SKM-1 (cell line): Measurements from ENCODE around the gene ZNF862.

Source experiments
- DNase-seq: peaks from one replicate; lab custom pipeline; 2025; ENCODE audit not compliant: unreplicated experiment; lab: John Stamatoyannopoulos, UW

Gene ZNF862

GRCh38 chr7:149809215-149809614 is 29.0 kb upstream of the ZNF862 start:
- no peak for DNase-seq

DNA sequence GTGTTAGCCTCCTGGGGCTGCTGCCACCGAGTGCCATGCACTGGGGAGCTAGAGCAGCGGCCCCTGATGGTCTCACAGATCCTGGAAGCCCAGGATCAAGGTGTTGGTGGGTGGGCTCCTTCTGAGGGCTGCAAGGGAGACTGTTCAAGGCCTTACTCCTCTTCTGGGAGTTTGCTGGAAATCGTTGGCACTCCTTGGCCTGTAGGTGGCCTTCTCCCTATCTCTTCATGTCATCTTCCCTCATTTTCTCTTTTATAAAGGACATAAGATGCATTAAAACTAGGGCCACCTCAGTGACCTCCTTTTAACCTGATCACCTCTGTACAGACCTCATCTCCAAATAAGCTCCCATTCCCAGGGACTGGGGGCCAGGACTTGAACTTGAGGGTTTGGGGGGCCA is 27.0 kb upstream of the ZNF862 start:
- DNase-seq: no peak

DNA sequence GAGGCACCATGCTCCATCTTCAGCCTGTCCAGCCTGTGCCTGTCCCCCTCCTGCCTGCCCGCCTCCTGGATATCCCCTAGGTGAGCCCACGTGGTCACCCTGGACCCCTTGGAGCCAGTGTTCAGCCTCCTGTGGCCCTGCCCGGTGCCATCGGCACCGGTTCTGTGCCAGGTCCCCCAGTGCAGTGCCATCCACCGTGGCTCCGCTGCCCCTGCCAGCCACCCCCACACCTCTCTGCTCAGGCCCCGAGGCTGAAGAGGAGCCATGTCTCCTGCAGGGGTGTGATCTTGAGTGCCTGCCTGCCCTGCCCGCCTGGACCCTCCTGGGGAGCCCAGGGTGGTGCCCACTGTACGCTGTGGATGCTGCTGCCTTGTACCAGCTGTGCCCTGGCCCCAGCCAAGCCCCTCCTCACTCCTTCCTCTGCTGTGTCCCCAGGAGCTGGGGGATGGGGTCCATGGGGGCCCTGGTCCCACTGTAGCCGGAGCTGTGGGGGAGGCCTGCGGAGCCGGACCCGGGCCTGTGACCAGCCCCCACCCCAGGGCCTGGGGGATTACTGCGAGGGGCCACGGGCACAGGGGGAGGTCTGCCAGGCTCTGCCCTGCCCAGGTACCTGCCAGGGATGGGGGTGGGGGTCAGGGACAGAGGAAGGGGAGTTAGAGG is 26.2 kb upstream of the ZNF862 start:
- no peak for DNase-seq

DNA sequence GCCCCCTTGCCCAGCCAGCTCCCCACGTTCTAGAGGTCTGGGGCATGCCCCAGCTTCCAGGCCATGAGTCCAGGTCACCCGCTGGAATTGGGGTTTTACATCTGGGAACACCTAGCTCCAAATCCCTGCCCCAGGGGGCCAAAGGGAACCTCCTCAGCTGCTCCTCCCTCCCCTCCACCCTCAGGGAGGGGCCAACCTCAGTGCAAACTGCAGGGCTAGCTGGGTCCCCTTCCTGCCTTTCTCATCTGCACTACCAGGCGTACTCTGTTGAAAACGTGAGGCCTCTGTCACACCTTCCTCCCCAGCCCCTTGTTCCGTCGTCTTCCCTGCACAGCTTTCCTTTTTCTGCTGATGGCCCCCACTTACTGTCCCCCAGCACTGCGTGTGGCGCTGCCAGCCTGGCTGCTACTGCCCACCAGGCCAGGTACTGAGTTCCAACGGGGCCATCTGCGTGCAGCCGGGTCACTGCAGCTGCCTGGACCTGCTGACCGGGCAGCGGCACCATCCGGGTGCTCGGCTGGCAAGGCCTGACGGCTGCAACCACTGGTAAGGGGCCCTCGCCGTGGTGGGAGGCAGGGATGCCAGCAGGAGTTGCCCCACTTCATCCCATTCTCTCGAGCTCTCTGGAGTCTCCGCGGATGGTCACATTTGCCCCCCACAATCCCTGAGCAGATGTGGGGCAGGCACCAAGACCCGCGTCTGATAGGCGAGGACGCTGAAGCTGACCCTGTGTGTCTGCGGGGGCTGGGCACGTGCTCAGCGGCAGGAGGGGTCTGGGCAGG is 24.7 kb upstream of the ZNF862 start:
- DNase-seq: no peak

DNA sequence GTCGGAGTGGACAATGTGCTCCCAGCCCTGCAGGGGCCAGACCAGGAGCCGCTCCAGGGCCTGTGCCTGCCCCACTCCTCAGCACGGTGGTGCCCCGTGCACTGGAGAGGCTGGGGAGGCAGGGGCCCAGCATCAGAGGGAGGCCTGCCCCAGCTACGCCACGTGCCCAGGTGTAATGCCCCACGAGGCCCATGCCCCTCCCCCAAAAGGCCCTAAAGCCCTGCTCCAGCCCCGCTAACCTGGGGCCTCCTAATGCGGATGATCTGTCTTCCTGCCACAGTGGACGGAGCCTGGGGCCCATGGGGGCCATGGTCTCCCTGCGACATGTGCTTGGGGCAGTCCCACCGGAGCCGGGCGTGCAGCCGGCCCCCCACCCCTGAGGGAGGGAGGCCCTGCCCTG is 23.7 kb upstream of the ZNF862 start:
- DNase-seq: no peak

DNA sequence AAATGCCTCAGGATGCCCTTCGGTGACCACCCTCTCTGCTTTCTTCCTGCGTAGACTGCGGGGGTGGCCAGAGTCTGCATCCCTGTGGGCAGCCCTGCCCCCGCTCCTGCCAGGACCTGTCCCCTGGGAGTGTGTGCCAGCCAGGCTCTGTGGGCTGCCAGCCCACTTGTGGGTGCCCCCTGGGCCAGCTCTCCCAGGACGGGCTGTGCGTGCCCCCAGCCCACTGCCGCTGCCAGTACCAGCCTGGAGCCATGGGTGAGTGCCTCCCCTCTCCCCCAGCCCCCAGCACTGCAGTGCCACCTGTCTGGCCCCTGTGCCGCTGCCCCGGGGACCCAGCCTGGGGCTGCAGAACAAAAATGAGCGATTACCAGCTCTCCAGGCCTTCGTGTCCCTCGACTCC is 23.1 kb upstream of the ZNF862 start:
- DNase-seq: no peak

GRCh38 chr7:149815661-149816266 is 22.4 kb upstream of the ZNF862 start:
- no peak for DNase-seq

DNA sequence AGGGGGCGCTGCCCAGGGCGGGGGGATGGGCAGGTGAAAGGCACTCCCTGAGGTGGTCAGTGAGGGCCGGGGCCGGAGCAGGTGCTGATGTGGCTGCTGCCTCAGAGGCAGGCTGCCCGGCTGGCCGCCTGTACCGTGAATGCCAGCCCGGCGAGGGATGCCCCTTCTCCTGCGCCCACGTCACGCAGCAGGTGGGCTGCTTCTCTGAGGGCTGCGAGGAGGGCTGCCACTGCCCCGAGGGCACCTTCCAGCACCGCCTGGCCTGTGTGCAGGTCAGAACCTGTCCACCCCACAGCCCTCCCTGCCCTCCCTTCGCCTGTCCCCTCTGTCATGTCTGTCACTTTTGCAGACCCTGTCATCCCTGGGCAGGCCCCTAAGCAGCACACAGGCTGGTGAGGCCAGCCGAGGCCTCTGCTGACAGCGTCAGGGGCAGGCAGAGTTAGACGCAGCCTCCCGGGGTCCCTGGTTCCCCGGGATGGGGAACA is 21.9 kb upstream of the ZNF862 start:
- DNase-seq: no peak

- DNase-seq: no peak
These were observed 21.4 kb upstream of the ZNF862 start for GRCh38 chr7:149816794-149817193.

DNA sequence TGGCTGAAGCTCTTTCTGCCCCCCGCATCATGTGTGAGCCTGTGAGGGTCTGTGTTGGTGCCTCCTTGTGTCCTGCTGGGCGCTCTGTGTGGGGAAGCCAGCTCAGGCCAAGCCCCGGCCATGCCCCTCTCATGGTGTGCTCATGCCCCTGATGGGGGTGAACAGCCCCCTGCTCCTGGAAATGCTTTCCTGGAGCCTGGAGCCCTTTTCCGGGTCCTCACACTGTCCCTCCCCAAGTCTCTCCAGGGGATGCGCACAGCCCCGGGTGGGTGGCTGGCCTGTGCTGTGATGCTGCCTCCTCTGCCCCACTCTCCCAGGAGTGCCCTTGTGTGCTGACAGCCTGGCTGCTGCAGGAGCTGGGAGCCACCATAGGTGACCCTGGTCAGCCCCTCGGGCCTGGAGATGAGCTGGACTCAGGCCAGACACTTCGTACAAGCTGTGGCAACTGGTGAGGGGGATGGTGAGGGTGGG is 20.8 kb upstream of the ZNF862 start:
- DNase-seq: no peak

- no peak for DNase-seq
These were observed 20.2 kb upstream of the ZNF862 start for GRCh38 chr7:149817836-149818535.

DNA sequence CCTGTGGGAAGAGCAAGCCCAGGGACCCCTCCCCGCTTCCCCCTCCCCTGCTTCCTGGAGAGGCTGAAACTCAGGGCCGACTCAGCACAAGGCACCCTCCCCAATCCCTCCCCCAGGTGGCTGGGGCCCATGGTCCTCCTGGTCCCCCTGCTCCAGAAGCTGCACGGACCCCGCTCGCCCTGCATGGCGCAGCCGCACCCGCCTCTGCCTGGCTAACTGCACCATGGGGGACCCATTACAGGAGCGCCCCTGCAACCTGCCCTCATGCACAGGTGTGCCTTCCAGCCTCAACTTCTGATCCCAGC is 19.7 kb upstream of the ZNF862 start:
- no peak for DNase-seq

DNA sequence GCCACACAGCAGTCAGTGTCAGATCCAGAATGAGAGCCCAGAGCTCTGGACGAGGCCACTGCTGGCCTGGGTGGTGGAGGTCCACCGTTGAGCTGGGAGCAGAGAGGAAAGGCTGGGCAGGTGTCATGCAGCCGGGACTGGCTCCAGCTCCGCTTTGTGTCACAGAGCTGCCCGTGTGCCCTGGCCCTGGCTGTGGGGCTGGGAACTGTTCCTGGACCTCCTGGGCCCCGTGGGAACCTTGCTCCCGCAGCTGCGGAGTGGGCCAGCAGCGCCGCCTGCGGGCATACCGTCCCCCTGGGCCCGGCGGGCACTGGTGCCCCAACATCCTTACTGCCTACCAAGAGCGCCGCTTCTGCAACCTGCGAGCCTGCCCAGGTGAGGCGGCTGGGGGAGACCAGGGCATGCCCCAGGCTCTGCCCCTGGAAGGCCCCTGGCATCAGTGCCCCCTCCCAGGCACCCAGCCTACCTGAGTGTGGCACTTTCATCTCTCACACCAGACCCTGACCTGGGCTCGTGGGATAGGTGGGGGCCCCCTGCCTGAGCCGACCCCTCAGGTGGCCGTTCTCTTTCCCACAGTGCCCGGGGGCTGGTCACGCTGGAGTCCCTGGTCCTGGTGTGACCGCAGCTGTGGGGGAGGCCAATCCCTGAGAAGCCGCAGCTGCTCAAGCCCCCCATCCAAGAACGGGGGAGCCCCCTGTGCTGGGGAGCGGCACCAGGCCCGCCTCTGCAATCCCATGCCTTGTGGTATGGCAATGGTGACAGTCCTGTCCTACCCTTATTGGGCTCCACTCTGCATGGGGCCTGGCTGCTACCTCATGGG is 18.8 kb upstream of the ZNF862 start:
- DNase-seq: no peak

GRCh38 chr7:149819961-149820340 is 18.2 kb upstream of the ZNF862 start:
- DNase-seq: no peak

DNA sequence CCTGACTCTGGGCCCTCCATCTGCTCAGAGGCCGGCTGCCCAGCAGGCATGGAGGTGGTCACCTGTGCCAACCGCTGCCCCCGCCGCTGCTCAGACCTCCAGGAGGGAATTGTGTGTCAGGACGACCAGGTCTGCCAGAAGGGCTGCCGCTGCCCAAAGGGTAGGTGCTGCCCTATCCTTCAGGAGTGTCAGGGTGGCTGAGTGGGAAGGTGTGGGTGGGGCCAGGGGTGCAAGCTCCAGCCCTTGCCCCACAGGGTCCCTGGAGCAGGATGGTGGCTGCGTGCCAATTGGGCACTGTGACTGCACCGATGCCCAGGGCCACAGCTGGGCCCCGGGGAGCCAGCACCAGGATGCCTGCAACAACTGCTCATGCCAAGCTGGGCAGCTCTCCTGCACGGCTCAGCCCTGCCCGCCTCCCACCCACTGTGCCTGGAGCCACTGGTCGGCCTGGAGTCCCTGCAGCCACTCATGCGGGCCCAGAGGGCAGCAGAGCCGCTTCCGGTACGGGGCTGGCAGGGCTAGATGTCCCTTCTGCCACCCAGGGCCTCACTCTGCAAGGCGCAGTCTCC is 17.5 kb upstream of the ZNF862 start:
- no peak for DNase-seq

- DNase-seq: no peak
These were observed 16.7 kb upstream of the ZNF862 start for GRCh38 chr7:149821191-149822148.

- DNase-seq: no peak
These were observed 15.7 kb upstream of the ZNF862 start for GRCh38 chr7:149822353-149822943.

DNA sequence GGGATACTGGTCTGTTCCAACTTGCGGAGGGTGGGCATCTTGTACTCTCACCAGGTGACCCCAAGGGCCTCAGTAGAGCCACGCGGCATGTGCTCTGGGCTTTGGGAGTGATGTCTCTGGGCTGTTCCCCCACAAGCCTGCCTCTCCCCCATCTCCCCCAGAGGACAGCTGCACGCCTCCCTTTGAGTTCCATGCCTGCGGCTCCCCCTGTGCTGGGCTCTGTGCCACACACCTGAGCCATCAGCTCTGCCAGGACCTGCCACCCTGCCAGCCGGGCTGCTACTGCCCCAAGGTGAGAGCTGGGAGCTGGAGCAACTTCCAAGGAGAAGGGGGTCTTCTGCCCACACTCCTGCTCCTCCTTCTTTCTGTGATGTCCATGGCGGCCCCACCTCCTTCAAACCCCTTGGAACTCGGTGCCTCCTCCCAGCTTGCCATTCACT is 15.0 kb upstream of the ZNF862 start:
- DNase-seq: no peak

DNA sequence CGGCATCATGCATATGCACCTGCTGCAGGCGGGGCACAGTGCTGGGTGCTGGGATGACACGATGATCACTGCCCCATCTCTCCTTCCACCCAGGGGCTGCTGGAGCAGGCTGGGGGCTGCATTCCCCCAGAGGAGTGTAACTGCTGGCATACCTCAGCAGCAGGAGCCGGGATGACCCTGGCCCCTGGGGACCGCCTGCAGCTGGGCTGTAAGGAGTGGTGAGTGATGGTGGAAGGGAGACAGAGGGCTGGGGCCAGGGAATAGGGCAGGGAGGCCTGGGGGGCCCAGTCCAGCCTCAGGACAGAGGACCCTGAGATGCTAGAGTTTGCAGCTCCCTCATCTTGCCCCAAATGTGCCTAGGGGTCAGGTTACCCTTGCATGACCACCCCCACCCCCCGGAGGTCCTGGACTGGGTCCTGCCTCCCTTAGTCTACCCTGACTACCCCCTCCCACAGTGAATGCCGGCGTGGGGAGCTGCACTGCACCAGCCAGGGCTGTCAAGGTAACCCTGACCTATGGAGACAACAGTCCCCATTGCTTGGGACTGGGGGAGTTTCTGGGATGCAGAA is 14.5 kb upstream of the ZNF862 start:
- DNase-seq: no peak
